ENCODE measurements around the gene EPB41L5.
A peak's percentile ranks its signal among the peaks of the same experiment; 100 is the strongest.
"Not testable (repeated sequence)": the region's sequence is repeated elsewhere in the genome, so short reads cannot be mapped to it uniquely, and the experiment has no call there.

The EPB41L5 gene

GRCh38 chr2:120012771-120013596 is at the start of gene EPB41L5:
TSS of gene EPB41L5 (plus strand) at chr2:120013077. CDS start at chr2:120019085, 6,008 bp downstream.
- DNase-seq = peak; percentile 79

GRCh38 chr2:119981896-119982295 is 31.0 kb upstream of the EPB41L5 start:
- DNase-seq = no peak

- no peak for DNase-seq
Measured at GRCh38 chr2:119982506-119982905, 30.4 kb upstream of the EPB41L5 start.

GRCh38 chr2:119983108-119983507 is 29.8 kb upstream of the EPB41L5 start:
- no peak for DNase-seq

GRCh38 chr2:119996148-119996547 is 16.7 kb upstream of the EPB41L5 start:
- no peak for DNase-seq

GRCh38 chr2:119996896-119997891 is 15.7 kb upstream of the EPB41L5 start:
- not testable (repeated sequence) for DNase-seq

- DNase-seq = no peak
Measured at GRCh38 chr2:120001471-120001870, 11.4 kb upstream of the EPB41L5 start.

- DNase-seq = no peak
Measured at GRCh38 chr2:120004254-120004653, 8.6 kb upstream of the EPB41L5 start.

GRCh38 chr2:120005834-120006521 is 6.9 kb upstream of the EPB41L5 start:
- DNase-seq = no peak

GRCh38 chr2:120007851-120008250 is 5.0 kb upstream of the EPB41L5 start:
- no peak for DNase-seq

GRCh38 chr2:120012363-120012762 is 514 bp upstream of the EPB41L5 start:
- DNase-seq = no peak

- no peak for DNase-seq
Measured at GRCh38 chr2:120013597-120014223, 833 bp downstream of the EPB41L5 start.

GRCh38 chr2:120014226-120014980 is 1.5 kb downstream of the EPB41L5 start:
- DNase-seq = no peak

- DNase-seq = no peak
Measured at GRCh38 chr2:120016800-120017199, 3.9 kb downstream of the EPB41L5 start.

GRCh38 chr2:120017201-120017600 is 4.3 kb downstream of the EPB41L5 start:
- DNase-seq = no peak

- no peak for DNase-seq
Measured at GRCh38 chr2:120018549-120018948, 5.7 kb downstream of the EPB41L5 start.

GRCh38 chr2:120020554-120020953 is 7.7 kb downstream of the EPB41L5 start:
- no peak for DNase-seq

- not testable (repeated sequence) for DNase-seq
Measured at GRCh38 chr2:120022505-120022904, 9.6 kb downstream of the EPB41L5 start.

- DNase-seq = no peak
Measured at GRCh38 chr2:120026890-120027289, 14.0 kb downstream of the EPB41L5 start.

GRCh38 chr2:120028795-120029194 is 15.9 kb downstream of the EPB41L5 start:
- DNase-seq = no peak
